Measurements from ENCODE around the gene PMFBP1. TPM values are rescaled to one million over a fixed set of nuclear protein-coding genes. Genes with fewer than 3 reads are reported as not detected.

Gene PMFBP1
- total RNA-seq, 2 donors from 2014 or later = 0.21 to 1.4 TPM

DNA sequence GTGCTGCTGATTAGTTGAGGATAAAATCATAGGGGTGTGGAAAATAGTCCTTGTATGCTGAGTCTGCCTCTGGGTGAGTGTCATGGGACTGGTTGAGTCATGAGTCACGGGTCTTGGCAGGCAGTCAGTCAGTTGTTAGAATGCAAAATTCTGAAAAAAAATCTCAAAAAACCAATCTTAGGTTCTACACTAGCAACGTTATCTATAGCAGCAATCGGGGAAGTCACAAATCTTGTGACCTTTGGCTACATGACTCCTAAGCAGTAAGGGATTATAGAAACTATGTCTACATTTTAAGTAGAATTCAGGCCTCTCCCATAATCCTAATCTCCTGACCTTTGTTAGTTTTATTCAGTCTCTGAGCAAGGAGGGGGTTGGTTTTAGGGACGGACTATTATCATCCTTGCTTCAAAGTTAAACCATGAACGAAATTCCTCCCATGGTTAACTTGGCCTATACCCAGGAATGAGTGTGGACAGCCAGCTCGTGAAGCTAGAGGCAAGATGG, 18.0 kb upstream of the PMFBP1 start:
- Histone ChIP-seq H3K27ac (no peak overlapping the region), H3K36me3 (no peaks in the 10 kb centered on the region)
- no peak for DNase-seq (ENCODE audit: low spot score)

GRCh38 chr16:72188541-72188940, 16.6 kb upstream of the PMFBP1 start:
- no peak overlapping the region for H3K4me3 ChIP-seq
- H3K36me3 ChIP-seq = no peaks in the 10 kb centered on the region
- DNase-seq (ENCODE audit: low spot score) (no peak), ATAC-seq (ENCODE audit: insufficient number of reproducible peaks, low FRiP score, low read depth) (no peak)
- no peaks in the 10 kb centered on the region for H3K27me3 ChIP-seq (replicated peaks; ENCODE audit: insufficient read depth)
- peaks cover 10 to 11% of the 10 kb centered on the region in 2 donors for H3K4me1 ChIP-seq (ENCODE audit: control insufficient read depth in 1 of 2, low read depth in 2 of 2)
- TF ChIP-seq, protein P1, sequence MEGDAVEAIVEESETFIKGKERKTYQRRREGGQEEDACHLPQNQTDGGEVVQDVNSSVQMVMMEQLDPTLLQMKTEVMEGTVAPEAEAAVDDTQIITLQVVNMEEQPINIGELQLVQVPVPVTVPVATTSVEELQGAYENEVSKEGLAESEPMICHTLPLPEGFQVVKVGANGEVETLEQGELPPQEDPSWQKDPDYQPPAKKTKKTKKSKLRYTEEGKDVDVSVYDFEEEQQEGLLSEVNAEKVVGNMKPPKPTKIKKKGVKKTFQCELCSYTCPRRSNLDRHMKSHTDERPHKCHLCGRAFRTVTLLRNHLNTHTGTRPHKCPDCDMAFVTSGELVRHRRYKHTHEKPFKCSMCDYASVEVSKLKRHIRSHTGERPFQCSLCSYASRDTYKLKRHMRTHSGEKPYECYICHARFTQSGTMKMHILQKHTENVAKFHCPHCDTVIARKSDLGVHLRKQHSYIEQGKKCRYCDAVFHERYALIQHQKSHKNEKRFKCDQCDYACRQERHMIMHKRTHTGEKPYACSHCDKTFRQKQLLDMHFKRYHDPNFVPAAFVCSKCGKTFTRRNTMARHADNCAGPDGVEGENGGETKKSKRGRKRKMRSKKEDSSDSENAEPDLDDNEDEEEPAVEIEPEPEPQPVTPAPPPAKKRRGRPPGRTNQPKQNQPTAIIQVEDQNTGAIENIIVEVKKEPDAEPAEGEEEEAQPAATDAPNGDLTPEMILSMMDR (IDR thresholded peaks at IDR 0.05) = no peak
- no peaks in the 10 kb centered on the region for H3K9me3 ChIP-seq
- no peak overlapping the region for H3K27ac ChIP-seq

More for the DNA sequence above, 18.0 kb upstream of the PMFBP1 start:
- Histone ChIP-seq H3K27me3 (replicated peaks; ENCODE audit: insufficient read depth) (no peaks in the 10 kb centered on the region), H3K4me1 (ENCODE audit: control insufficient read depth in 1 of 2, low read depth in 2 of 2) (peaks cover 10 to 11% of the 10 kb centered on the region in 2 donors), H3K9me3 (no peaks in the 10 kb centered on the region), H3K4me3 (no peak overlapping the region)
- TF ChIP-seq, protein P1 (IDR thresholded peaks at IDR 0.05) = no peak
- no peak for ATAC-seq (ENCODE audit: insufficient number of reproducible peaks, low FRiP score, low read depth)

- H3K4me3 ChIP-seq = no peak overlapping the region
- peaks cover 10 to 11% of the 10 kb centered on the region in 2 donors for H3K4me1 ChIP-seq (ENCODE audit: control insufficient read depth in 1 of 2, low read depth in 2 of 2)
- no peak overlapping the region for H3K27ac ChIP-seq
- no peak for DNase-seq (ENCODE audit: low spot score)
- H3K36me3 ChIP-seq = no peaks in the 10 kb centered on the region
- TF ChIP-seq, protein P1 (IDR thresholded peaks at IDR 0.05) = no peak
- H3K9me3 ChIP-seq = no peaks in the 10 kb centered on the region
- ATAC-seq (ENCODE audit: insufficient number of reproducible peaks, low FRiP score, low read depth) = no peak
- H3K27me3 ChIP-seq (replicated peaks; ENCODE audit: insufficient read depth) = no peaks in the 10 kb centered on the region
These were observed 15.6 kb upstream of the PMFBP1 start for GRCh38 chr16:72187551-72187950.

GRCh38 chr16:72182976-72183375, 11.0 kb upstream of the PMFBP1 start:
- ATAC-seq (ENCODE audit: insufficient number of reproducible peaks, low FRiP score, low read depth) = no peak
- Histone ChIP-seq H3K4me1 (ENCODE audit: control insufficient read depth in 1 of 2, low read depth in 2 of 2) (no peaks in the 10 kb centered on the region), H3K4me3 (no peak overlapping the region), H3K27ac (no peak overlapping the region), H3K9me3 (no peaks in the 10 kb centered on the region), H3K27me3 (replicated peaks; ENCODE audit: insufficient read depth) (no peaks in the 10 kb centered on the region), H3K36me3 (no peaks in the 10 kb centered on the region)
- TF ChIP-seq, protein P1 (IDR thresholded peaks at IDR 0.05) = no peak
- no peak for DNase-seq (ENCODE audit: low spot score)

DNA sequence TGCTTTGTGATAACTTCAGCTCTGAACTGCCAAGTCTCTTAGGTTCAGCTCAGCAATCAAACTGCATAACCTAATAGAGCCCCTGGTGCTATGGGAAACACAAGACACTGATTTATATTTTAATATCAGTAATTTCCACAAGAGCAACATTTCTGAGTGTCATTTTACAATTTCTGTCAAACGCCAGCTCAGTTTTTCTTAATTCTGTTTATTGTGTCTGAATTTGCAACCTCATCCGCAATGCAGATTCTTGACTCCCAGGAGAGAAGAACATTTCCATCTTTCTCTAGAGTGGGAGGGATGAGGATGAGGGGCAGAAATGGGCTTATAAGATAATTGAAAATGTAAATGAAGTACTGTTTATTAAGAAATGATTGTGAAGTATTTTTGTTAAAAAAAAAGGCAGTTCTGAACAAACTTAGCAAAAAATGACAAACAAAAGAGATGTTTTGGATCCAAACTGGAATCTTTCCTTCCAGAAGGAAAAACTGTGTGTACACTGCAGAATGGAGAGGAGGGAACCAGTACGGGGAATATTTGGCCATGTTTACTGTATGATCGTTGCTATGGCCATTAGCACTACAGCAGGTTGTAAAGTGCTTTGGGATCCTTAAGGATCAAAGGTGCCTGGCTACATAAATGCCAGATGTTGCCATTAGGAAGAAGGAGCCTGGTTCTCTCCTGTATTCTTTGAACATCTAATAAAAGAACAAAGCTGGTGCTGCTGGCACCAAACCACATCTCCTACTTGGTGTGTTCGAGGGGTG, 7.4 kb upstream of the PMFBP1 start:
- H3K9me3 ChIP-seq = no peaks in the 10 kb centered on the region
- H3K27ac ChIP-seq = no peak overlapping the region
- H3K36me3 ChIP-seq = no peaks in the 10 kb centered on the region
- H3K27me3 ChIP-seq (replicated peaks; ENCODE audit: insufficient read depth) = no peaks in the 10 kb centered on the region
- no peaks in the 10 kb centered on the region for H3K4me1 ChIP-seq (ENCODE audit: control insufficient read depth in 1 of 2, low read depth in 2 of 2)
- TF ChIP-seq, protein P1 (IDR thresholded peaks at IDR 0.05) = no peak
- ATAC-seq (ENCODE audit: insufficient number of reproducible peaks, low FRiP score, low read depth) = no peak
- DNase-seq (ENCODE audit: low spot score) = no peak
- H3K4me3 ChIP-seq = no peak overlapping the region

Measured in thoracic aorta (tissue), 2 donors.